Adrenal gland (tissue), 12 donors: ENCODE data around the gene GPT2. TPM values are rescaled to one million over a fixed set of nuclear protein-coding genes. Genes with fewer than 3 reads are reported as not detected.

ENCODE experiments used
- DNase-seq, 7 donors: peaks; one replicate each; pipeline ENCODE4 v3.0.0-alpha.2; 2019 to 2020
- H3K27ac ChIP-seq, 5 donors: fragments of 200-600 bp; sonication (generic) in 4 of 5; 1 replicate in 3 of 5; 2 replicates in 2 of 5; pipeline versions ENCODE4 v1.5.1 to v1.8.0; 2016 to 2020; ENCODE audit warnings: mild to moderate bottlenecking in 1 of 5
- H3K27me3 ChIP-seq: fragments of 200-600 bp; 2 replicates; pipeline ENCODE4 v1.8.0; 2021
- H3K36me3 ChIP-seq, 2 donors: fragments of 200-600 bp; replicated peaks in 1 of 2; 1 replicate in 1 of 2; 2 replicates in 1 of 2; pipeline versions ENCODE4 v1.5.1 to v1.8.0; 2018 to 2022
- H3K4me1 ChIP-seq, 2 donors: fragments of 200-600 bp; replicated peaks in 1 of 2; 1 replicate in 1 of 2; 2 replicates in 1 of 2; pipeline versions ENCODE4 v1.5.1 to v1.8.0; 2018 to 2021
- H3K4me3 ChIP-seq, 4 donors: fragments of 200-600 bp; sonication (generic) in 3 of 4; one replicate each; pipeline ENCODE4 v1.5.1; 2016 to 2018
- H3K9me3 ChIP-seq, 3 donors: fragments of 200-600 bp; sonication (generic) in 1 of 3; replicated peaks in 1 of 3; 1 replicate in 2 of 3; 2 replicates in 1 of 3; pipeline versions ENCODE4 v1.5.1 to v1.8.0; 2016 to 2021
- CTCF ChIP-seq, 6 experiments: fragments of 450-650 bp in 4 of 6; fragments of 200-600 bp in 2 of 6; sonication (generic) in 1 of 6; IDR thresholded peaks; 1 replicate in 5 of 6; 2 replicates in 1 of 6; pipeline versions ENCODE4 v1.5.1 to v1.8.0; 2016 to 2021; ENCODE audit warnings: antibody characterized with exemption in 6 of 6, mild to moderate bottlenecking in 2 of 6, moderate library complexity in 1 of 6
- POLR2A ChIP-seq, 2 donors: fragments of 450-650 bp; IDR thresholded peaks; one replicate each; pipeline ENCODE4 v1.6.1; 2017; ENCODE audit warnings: antibody characterized with exemption in 2 of 2, mild to moderate bottlenecking in 2 of 2, moderate library complexity in 1 of 2
- WGBS, 4 donors: extraction: QIAGEN DNeasy Blood & Tissue Kit in 2 of 4; methylation state at CpG; one replicate each; pipeline versions ENCODE4 v1.1.5 to v1.1.7; 2013 to 2017; 5-methylcytosine and 5-hydroxymethylcytosine counted together
- intact Hi-C, 2 donors: fragments of 100-400 bp; cut with DNase I; formaldehyde crosslinking; loops; one replicate each; pipeline versions ENCODE4 v1.14.1 to v1.15.0; 2022 to 2023
- polyA plus RNA-seq, 3 donors: library from polyadenylated mRNA; stranded (reverse); fragments of 200-250 nt in 2 of 3; fragments of 350-450 nt in 1 of 3; fragmentation: Illumina TruSeq in 1 of 3; extraction: RNeasy Lipid Tissue Mini Kit (QIAGEN cat#74804) in 1 of 3; gene quantifications; one replicate each; pipeline ENCODE4 v1.2.3, GENCODE V29; 2013 to 2014
- total RNA-seq, 9 donors: library from RNA; depleted of rRNA in 4 of 9; stranded (reverse); fragments of >200 nt in 4 of 9; fragments of 120-200 nt in 1 of 9; fragmentation: NEBNext Ultra II Directional in 1 of 9; extraction: Animal tissue kit (Norgen Biotek cat#: 25700) in 1 of 9; gene quantifications; one replicate each; pipeline versions ENCODE4 v1.1.0 to v1.2.4, GENCODE V29; 2013 to 2023
- donor health status: healthy with polysubstance abuse.
- donor health status: Bipolar disorder and iron deficiency.
- donor health status: DM: yes; HTN: yes; CAD: no.
- donor health status: DM: no; HTN: no; CAD: no.
- donor health status: DM: no; HTN: no; CAD: no.
- donor health status: DM: yes; HTN: yes; CAD: no.

Gene GPT2
- total and polyA plus RNA-seq, 12 donors, result 10.3 to 70.8 (median 21.2) TPM

- Histone ChIP-seq H3K27ac (no peak overlapping the region), H3K4me1 (peaks cover 4 to 16% of the 10 kb centered on the region in 2 donors), H3K9me3 (no peaks in the 10 kb centered on the region), H3K36me3 (no peaks in the 10 kb centered on the region), H3K4me3 (no peak overlapping the region), H3K27me3 (no peaks in the 10 kb centered on the region)
- WGBS, 4 donors, result 94 to 100% (median 98%) methylated on average over 5 to 10 of the region's 10 CpGs
- TF ChIP-seq POLR2A (IDR thresholded peaks at IDR 0.05) (no peak), CTCF (IDR thresholded peaks at IDR 0.05) (no peak)
- no peak for DNase-seq
- intact Hi-C loops, result no loop called here
Measured at GRCh38 chr16:46897471-46897870, 13.3 kb downstream of the GPT2 start.

GRCh38 chr16:46898006-46898405 is 13.8 kb downstream of the GPT2 start:
- WGBS, 4 donors, result 92 to 97% (median 95%) methylated on average over 6 to 13 of the region's 13 CpGs
- Histone ChIP-seq H3K36me3 (no peaks in the 10 kb centered on the region), H3K4me3 (no peak overlapping the region), H3K4me1 (peaks cover 4 to 16% of the 10 kb centered on the region in 2 donors), H3K27me3 (no peaks in the 10 kb centered on the region), H3K9me3 (no peaks in the 10 kb centered on the region), H3K27ac (no peak overlapping the region)
- intact Hi-C loops, result no loop called here
- DNase-seq, result no peak
- TF ChIP-seq POLR2A (IDR thresholded peaks at IDR 0.05), result no peak

- Histone ChIP-seq H3K36me3 (no peaks in the 10 kb centered on the region), H3K9me3 (no peaks in the 10 kb centered on the region), H3K4me3 (no peak overlapping the region), H3K4me1 (peaks cover 4 to 16% of the 10 kb centered on the region in 2 donors), H3K27me3 (no peaks in the 10 kb centered on the region), H3K27ac (no peak overlapping the region)
- TF ChIP-seq POLR2A (IDR thresholded peaks at IDR 0.05), result no peak
- no peak for TF ChIP-seq CTCF (IDR thresholded peaks at IDR 0.05)
- DNase-seq, result no peak
- 92 to 99% (median 94%) methylated on average over 5 to 9 of the region's 9 CpGs for WGBS, 4 donors
- intact Hi-C loops, result no loop called here
Measured at GRCh38 chr16:46899443-46900143, 15.4 kb downstream of the GPT2 start.

GRCh38 chr16:46900455-46901235 is 16.5 kb downstream of the GPT2 start:
- DNase-seq, result no peak
- peaks cover 4 to 16% of the 10 kb centered on the region in 2 donors for H3K4me1 ChIP-seq
- WGBS, 4 donors, result 88 to 92% (median 91%) methylated on average over 16 to 19 of the region's 19 CpGs
- no peak for TF ChIP-seq CTCF (IDR thresholded peaks at IDR 0.05)
- no peaks in the 10 kb centered on the region for H3K36me3 ChIP-seq
- H3K9me3 ChIP-seq, result no peaks in the 10 kb centered on the region
- no peaks in the 10 kb centered on the region for H3K27me3 ChIP-seq
- no peak overlapping the region for H3K4me3 ChIP-seq
- no peak overlapping the region for H3K27ac ChIP-seq
- intact Hi-C loops, result no loop called here
